Neural cell (in vitro differentiated cells): Measurements from ENCODE around the gene FOXJ3. TPM values are rescaled to one million over a fixed set of nuclear protein-coding genes. Genes with fewer than 3 reads are reported as not detected.

ENCODE experiments used
- H2AFZ ChIP-seq: fragments of 200-600, 300-800 bp; sonication (generic), shearing (Covaris generic); 2 replicates; pipeline ENCODE4 v1.6.0; 2014; ENCODE audit warnings: low read depth, mild to moderate bottlenecking, antibody characterized with exemption, low read length, moderate library complexity
- H3F3A ChIP-seq: fragments of 200-600 bp; shearing (Covaris generic); 2 replicates; pipeline ENCODE4 v1.6.1; 2016; ENCODE audit warnings: mild to moderate bottlenecking, moderate library complexity, mixed read lengths, antibody characterized with exemption, low read length; ENCODE audit not compliant: insufficient read depth, poor library complexity, severe bottlenecking
- H3K27ac ChIP-seq: fragments of 200-600, 300-800 bp; sonication (generic), shearing (Covaris generic); 2 replicates; pipeline ENCODE4 v1.5.1; 2014; ENCODE audit warnings: mild to moderate bottlenecking, low read length, moderate library complexity
- H3K27me3 ChIP-seq: fragments of 300-800, 200-600 bp; sonication (generic), shearing (Covaris generic); 2 replicates; pipeline ENCODE4 v1.6.0; 2014; ENCODE audit warnings: mild to moderate bottlenecking, low read depth, low read length, moderate library complexity; ENCODE audit not compliant: insufficient read depth
- H3K36me3 ChIP-seq: fragments of 300-800, 200-600 bp; sonication (generic), shearing (Covaris generic); 2 replicates; pipeline ENCODE4 v1.5.1; 2014; ENCODE audit warnings: mild to moderate bottlenecking, antibody characterized with exemption, low read length, moderate library complexity; ENCODE audit not compliant: insufficient read depth
- H3K4me2 ChIP-seq: fragments of 300-800, 200-600 bp; sonication (generic), shearing (Covaris generic); 2 replicates; pipeline ENCODE4 v1.6.0; 2014; ENCODE audit warnings: mild to moderate bottlenecking, low read length
- H3K4me3 ChIP-seq: fragments of 300-800, 200-600 bp; sonication (generic), shearing (Covaris generic); 2 replicates; pipeline ENCODE4 v1.5.1; 2014; ENCODE audit warnings: mild to moderate bottlenecking, low read length, moderate library complexity
- H3K79me2 ChIP-seq: fragments of 200-600 bp; shearing (Covaris generic); replicated peaks from 2 replicates; pipeline ENCODE4 v1.6.0; 2014; ENCODE audit warnings: mild to moderate bottlenecking, low read length, moderate library complexity; ENCODE audit not compliant: insufficient read depth
- H3K9ac ChIP-seq: fragments of 300-800, 200-600 bp; sonication (generic), shearing (Covaris generic); 2 replicates; pipeline ENCODE4 v1.6.1; 2016; ENCODE audit warnings: mild to moderate bottlenecking, low read length, mixed read lengths
- H3K9me2 ChIP-seq: fragments of 200-600 bp; shearing (Covaris generic); 2 replicates; pipeline ENCODE4 v1.6.1; 2016; ENCODE audit warnings: mild to moderate bottlenecking, low read length, mixed read lengths; ENCODE audit not compliant: insufficient read depth
- H3K9me3 ChIP-seq: fragments of 200-600, 300-800 bp; sonication (generic), shearing (Covaris generic); 2 replicates; pipeline ENCODE4 v1.6.1; 2016; ENCODE audit warnings: mild to moderate bottlenecking, mixed run types, low read length, moderate library complexity, mixed read lengths
- H4K20me1 ChIP-seq: fragments of 200-600 bp; shearing (Covaris generic); 2 replicates; pipeline ENCODE4 v1.6.1; 2016; ENCODE audit warnings: mild to moderate bottlenecking, mixed run types; ENCODE audit not compliant: insufficient read depth
- CTCF ChIP-seq: fragments of 450-650 bp; IDR thresholded peaks from 2 replicates; pipeline ENCODE4 v1.5.1; 2014; ENCODE audit warnings: antibody characterized with exemption, mild to moderate bottlenecking, moderate library complexity; ENCODE audit not compliant: poor library complexity, severe bottlenecking
- EP300 ChIP-seq: fragments of 450-650 bp; conservative IDR thresholded peaks from 2 replicates; pipeline ENCODE4 v1.6.1; 2014; ENCODE audit warnings: antibody characterized with exemption, mild to moderate bottlenecking, moderate library complexity; ENCODE audit not compliant: poor library complexity, severe bottlenecking
- EZH2 ChIP-seq: fragments of 200-600, 300-800 bp; shearing (Covaris generic), sonication (generic); IDR thresholded peaks from 2 replicates; pipeline ENCODE4 v1.6.1; 2014; ENCODE audit warnings: antibody characterized with exemption, low read length, borderline replicate concordance, mild to moderate bottlenecking; ENCODE audit not compliant: insufficient read depth, poor library complexity, severe bottlenecking
- MXI1 ChIP-seq: fragments of 450-650 bp; conservative IDR thresholded peaks from 2 replicates; pipeline ENCODE4 v1.6.1; 2014; ENCODE audit warnings: antibody characterized with exemption, mild to moderate bottlenecking; ENCODE audit not compliant: poor library complexity, severe bottlenecking
- POLR2AphosphoS5 ChIP-seq: IDR thresholded peaks from 2 replicates; pipeline ENCODE4 v1.6.1; 2012
- RAD21 ChIP-seq: fragments of 450-650 bp; conservative IDR thresholded peaks from 2 replicates; pipeline ENCODE4 v1.6.1; 2014; ENCODE audit warnings: antibody characterized with exemption, mild to moderate bottlenecking, moderate library complexity
- SMC3 ChIP-seq: fragments of 450-650 bp; conservative IDR thresholded peaks from 2 replicates; pipeline ENCODE4 v1.6.1; 2014; ENCODE audit warnings: antibody characterized with exemption, mild to moderate bottlenecking, moderate library complexity; ENCODE audit not compliant: poor library complexity
- TAF1 ChIP-seq: IDR thresholded peaks from 2 replicates; pipeline ENCODE4 v1.6.1; 2012; ENCODE audit warnings: low read depth
- polyA plus RNA-seq: library from polyadenylated mRNA; depleted of rRNA; stranded (reverse); fragments of >200 nt; gene quantifications from 2 replicates; pipeline ENCODE4 v1.2.3, GENCODE V29; 2014
- TF ChIP-seq, protein P1 (sequence below): IDR thresholded peaks from 2 replicates; pipeline ENCODE4 v1.6.1; 2012; ENCODE audit warnings: borderline replicate concordance

The FOXJ3 gene
- polyA plus RNA-seq, 1 donor from 2014 or later: 36.0 TPM

DNA sequence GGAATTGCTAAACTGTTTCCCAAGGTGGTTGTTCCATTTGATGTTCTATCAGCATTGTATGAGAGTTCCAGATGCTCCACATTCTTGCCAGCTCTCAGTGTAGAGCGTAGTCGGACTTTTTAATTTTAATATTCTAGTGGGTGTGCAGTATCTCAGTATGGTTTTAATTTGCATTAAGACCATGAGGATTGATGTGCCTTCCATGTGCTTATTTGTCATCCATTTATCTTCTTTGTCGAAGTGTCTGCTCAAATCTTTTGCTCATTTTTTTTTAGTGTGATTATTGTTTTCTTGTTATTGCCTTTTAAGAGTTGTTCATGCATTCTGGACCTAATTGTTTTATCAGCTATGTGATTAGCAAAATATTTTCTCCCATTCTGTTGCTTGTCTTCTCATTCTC is 195.6 kb downstream of the FOXJ3 start:
- no peak overlapping the region for H3K4me2 ChIP-seq
- no peaks in the 10 kb centered on the region for H3K9me3 ChIP-seq
- H3K27ac ChIP-seq: no peak overlapping the region
- no peaks in the 10 kb centered on the region for H4K20me1 ChIP-seq
- H3K27me3 ChIP-seq: no peaks in the 10 kb centered on the region
- no peak for TF ChIP-seq EP300
- TF ChIP-seq EZH2: no peak
- no peak for TF ChIP-seq CTCF
- TF ChIP-seq RAD21: no peak
- no peak for TF ChIP-seq TAF1
- TF ChIP-seq MXI1: no peak
- no peak for TF ChIP-seq POLR2AphosphoS5
- TF ChIP-seq, protein P1, sequence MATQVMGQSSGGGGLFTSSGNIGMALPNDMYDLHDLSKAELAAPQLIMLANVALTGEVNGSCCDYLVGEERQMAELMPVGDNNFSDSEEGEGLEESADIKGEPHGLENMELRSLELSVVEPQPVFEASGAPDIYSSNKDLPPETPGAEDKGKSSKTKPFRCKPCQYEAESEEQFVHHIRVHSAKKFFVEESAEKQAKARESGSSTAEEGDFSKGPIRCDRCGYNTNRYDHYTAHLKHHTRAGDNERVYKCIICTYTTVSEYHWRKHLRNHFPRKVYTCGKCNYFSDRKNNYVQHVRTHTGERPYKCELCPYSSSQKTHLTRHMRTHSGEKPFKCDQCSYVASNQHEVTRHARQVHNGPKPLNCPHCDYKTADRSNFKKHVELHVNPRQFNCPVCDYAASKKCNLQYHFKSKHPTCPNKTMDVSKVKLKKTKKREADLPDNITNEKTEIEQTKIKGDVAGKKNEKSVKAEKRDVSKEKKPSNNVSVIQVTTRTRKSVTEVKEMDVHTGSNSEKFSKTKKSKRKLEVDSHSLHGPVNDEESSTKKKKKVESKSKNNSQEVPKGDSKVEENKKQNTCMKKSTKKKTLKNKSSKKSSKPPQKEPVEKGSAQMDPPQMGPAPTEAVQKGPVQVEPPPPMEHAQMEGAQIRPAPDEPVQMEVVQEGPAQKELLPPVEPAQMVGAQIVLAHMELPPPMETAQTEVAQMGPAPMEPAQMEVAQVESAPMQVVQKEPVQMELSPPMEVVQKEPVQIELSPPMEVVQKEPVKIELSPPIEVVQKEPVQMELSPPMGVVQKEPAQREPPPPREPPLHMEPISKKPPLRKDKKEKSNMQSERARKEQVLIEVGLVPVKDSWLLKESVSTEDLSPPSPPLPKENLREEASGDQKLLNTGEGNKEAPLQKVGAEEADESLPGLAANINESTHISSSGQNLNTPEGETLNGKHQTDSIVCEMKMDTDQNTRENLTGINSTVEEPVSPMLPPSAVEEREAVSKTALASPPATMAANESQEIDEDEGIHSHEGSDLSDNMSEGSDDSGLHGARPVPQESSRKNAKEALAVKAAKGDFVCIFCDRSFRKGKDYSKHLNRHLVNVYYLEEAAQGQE: no peak
- TF ChIP-seq SMC3: no peak
- no peaks in the 10 kb centered on the region for H3F3A ChIP-seq
- no peaks in the 10 kb centered on the region for H3K36me3 ChIP-seq
- no peak overlapping the region for H3K4me3 ChIP-seq
- no peaks in the 10 kb centered on the region for H3K79me2 ChIP-seq
- no peaks in the 10 kb centered on the region for H3K9me2 ChIP-seq
- no peak overlapping the region for H3K9ac ChIP-seq
- H2AFZ ChIP-seq: no peak overlapping the region

GRCh38 chr1:42138586-42138985 is 196.4 kb downstream of the FOXJ3 start:
- Histone ChIP-seq H3K79me2 (no peaks in the 10 kb centered on the region), H3K4me3 (no peak overlapping the region), H3K36me3 (no peaks in the 10 kb centered on the region), H3K9me3 (no peaks in the 10 kb centered on the region), H3K27ac (no peak overlapping the region), H3K9ac (no peak overlapping the region), H2AFZ (no peak overlapping the region), H3F3A (no peaks in the 10 kb centered on the region), H3K4me2 (no peak overlapping the region), H3K27me3 (no peaks in the 10 kb centered on the region), H3K9me2 (no peaks in the 10 kb centered on the region), H4K20me1 (no peaks in the 10 kb centered on the region)
- TF ChIP-seq CTCF: no peak
- TF ChIP-seq MXI1: no peak
- no peak for TF ChIP-seq TAF1
- no peak for TF ChIP-seq EP300
- no peak for TF ChIP-seq EZH2
- no peak for TF ChIP-seq RAD21
- TF ChIP-seq SMC3: no peak
- no peak for TF ChIP-seq POLR2AphosphoS5
- TF ChIP-seq, protein P1: no peak
